ENCODE measurements around the gene C9orf85.
"Not testable (repeated sequence)": the region's sequence is repeated elsewhere in the genome, so short reads cannot be mapped to it uniquely, and the experiment has no call there.

C9orf85 gene

GRCh38 chr9:71911061-71911907 lies at the start of gene C9orf85, which contains the start of gene ABHD17B:
C9orf85 (plus strand) TSS chr9:71911639; CDS start chr9:71911735, 96 bp downstream.
ABHD17B (minus strand) TSS chr9:71911193; CDS start chr9:71875080, 36,113 bp downstream.
- DNase-seq (ENCODE audit: low read depth in 2 of 2), result peak; percentile 88 to 91

- DNase-seq (ENCODE audit: low read depth in 2 of 2), result no peak
These were observed 47.8 kb upstream of the C9orf85 start for GRCh38 chr9:71863631-71864030.

GRCh38 chr9:71875345-71875744 lies 36.1 kb upstream of the C9orf85 start:
- no peak for DNase-seq (ENCODE audit: low read depth in 2 of 2)

GRCh38 chr9:71876106-71876505 lies 35.3 kb upstream of the C9orf85 start:
- DNase-seq (ENCODE audit: low read depth in 2 of 2), result no peak

- no peak for DNase-seq (ENCODE audit: low read depth in 2 of 2)
These were observed 34.6 kb upstream of the C9orf85 start for GRCh38 chr9:71876829-71877228.

GRCh38 chr9:71878327-71879274 lies 32.8 kb upstream of the C9orf85 start:
- no peak for DNase-seq (ENCODE audit: low read depth in 2 of 2)

- no peak for DNase-seq (ENCODE audit: low read depth in 2 of 2)
These were observed 31.7 kb upstream of the C9orf85 start for GRCh38 chr9:71879644-71880174.

GRCh38 chr9:71884005-71884404 lies 27.4 kb upstream of the C9orf85 start:
- no peak for DNase-seq (ENCODE audit: low read depth in 2 of 2)

GRCh38 chr9:71885467-71885866 lies 26.0 kb upstream of the C9orf85 start:
- no peak for DNase-seq (ENCODE audit: low read depth in 2 of 2)

- DNase-seq (ENCODE audit: low read depth in 2 of 2), result no peak
These were observed 25.4 kb upstream of the C9orf85 start for GRCh38 chr9:71886015-71886414.

GRCh38 chr9:71886541-71886940 lies 24.9 kb upstream of the C9orf85 start:
- no peak for DNase-seq (ENCODE audit: low read depth in 2 of 2)

GRCh38 chr9:71887362-71887761 lies 24.1 kb upstream of the C9orf85 start:
- DNase-seq (ENCODE audit: low read depth in 2 of 2), result no peak

- no peak for DNase-seq (ENCODE audit: low read depth in 2 of 2)
These were observed 21.3 kb upstream of the C9orf85 start for GRCh38 chr9:71890042-71890679.

GRCh38 chr9:71891557-71892189 lies 19.8 kb upstream of the C9orf85 start:
- DNase-seq (ENCODE audit: low read depth in 2 of 2), result no peak

GRCh38 chr9:71895117-71895516 lies 16.3 kb upstream of the C9orf85 start:
- no peak for DNase-seq (ENCODE audit: low read depth in 2 of 2)

GRCh38 chr9:71895955-71896354 lies 15.5 kb upstream of the C9orf85 start:
- no peak for DNase-seq (ENCODE audit: low read depth in 2 of 2)

- no peak for DNase-seq (ENCODE audit: low read depth in 2 of 2)
These were observed 14.7 kb upstream of the C9orf85 start for GRCh38 chr9:71896761-71897160.

- DNase-seq (ENCODE audit: low read depth in 2 of 2), result no peak
These were observed 13.9 kb upstream of the C9orf85 start for GRCh38 chr9:71897577-71897976.

- not testable (repeated sequence) for DNase-seq (ENCODE audit: low read depth in 2 of 2)
These were observed 12.7 kb upstream of the C9orf85 start for GRCh38 chr9:71898756-71899155.

GRCh38 chr9:71901695-71902597 lies 9.5 kb upstream of the C9orf85 start:
- DNase-seq (ENCODE audit: low read depth in 2 of 2), result no peak

All from stimulated activated CD8-positive, alpha-beta memory T cell treated with anti-CD3 and anti-CD28 coated beads, Interleukin-7, amount 100 ng/mL, for 1 hour (primary cell).